H9 (cell line): ENCODE measurements around the gene NIPSNAP2. TPM values are rescaled to one million over a fixed set of nuclear protein-coding genes. Genes with fewer than 3 reads are reported as not detected.

Source experiments
- DNase-seq: peaks from one replicate; pipeline ENCODE4 v3.0.0-alpha.2; 2017
- H2AFZ ChIP-seq: one replicate; pipeline ENCODE4 v1.6.1; 2013; ENCODE audit warnings: mild to moderate bottlenecking, low read length, control low read depth, moderate library complexity
- H2AK5ac ChIP-seq: 2 replicates; pipeline ENCODE4 v1.6.1; 2013; ENCODE audit warnings: low read length, control low read depth, mixed read lengths; ENCODE audit not compliant: insufficient read length
- H2BK120ac ChIP-seq: one replicate; pipeline ENCODE4 v1.6.1; 2013; ENCODE audit warnings: low read depth, mild to moderate bottlenecking, low read length, control low read depth, inconsistent platforms; ENCODE audit not compliant: poor library complexity, severe bottlenecking
- H2BK12ac ChIP-seq: 2 replicates; pipeline ENCODE4 v1.6.1; 2013; ENCODE audit warnings: low read length, control low read depth, mixed read lengths, low read depth; ENCODE audit not compliant: insufficient read length
- H2BK15ac ChIP-seq: 2 replicates; pipeline ENCODE4 v1.6.1; 2013; ENCODE audit warnings: low read depth, low read length, control low read depth
- H2BK20ac ChIP-seq: one replicate; pipeline ENCODE4 v1.6.1; 2013; ENCODE audit warnings: low read depth, mild to moderate bottlenecking, low read length, control low read depth, inconsistent platforms; ENCODE audit not compliant: poor library complexity, severe bottlenecking
- H2BK5ac ChIP-seq: 2 replicates; pipeline ENCODE4 v1.6.1; 2013; ENCODE audit warnings: low read length, control low read depth, mixed read lengths; ENCODE audit not compliant: insufficient read length
- H3K14ac ChIP-seq: 2 replicates; pipeline ENCODE4 v1.6.1; 2013; ENCODE audit warnings: low read length, control low read depth; ENCODE audit not compliant: insufficient read depth
- H3K18ac ChIP-seq: 2 replicates; pipeline ENCODE4 v1.6.1; 2013; ENCODE audit warnings: low read depth, mild to moderate bottlenecking, mixed read lengths, low read length, control low read depth; ENCODE audit not compliant: insufficient read length
- H3K23ac ChIP-seq: 2 replicates; pipeline ENCODE4 v1.6.1; 2013; ENCODE audit warnings: low read length, control low read depth, mixed read lengths, low read depth; ENCODE audit not compliant: insufficient read length
- H3K23me2 ChIP-seq: 2 replicates; pipeline ENCODE4 v1.6.1; 2013; ENCODE audit warnings: low read depth, mild to moderate bottlenecking, mixed read lengths, low read length, control low read depth; ENCODE audit not compliant: insufficient read length, poor library complexity, severe bottlenecking
- H3K27ac ChIP-seq: 2 replicates; pipeline ENCODE4 v1.5.1; 2013; ENCODE audit warnings: low read length, control low read depth, mixed read lengths, low read depth; ENCODE audit not compliant: insufficient read length
- H3K27me3 ChIP-seq: 2 replicates; pipeline ENCODE4 v1.6.1; 2013; ENCODE audit warnings: low read length, control low read depth, inconsistent platforms; ENCODE audit not compliant: insufficient read depth
- H3K4ac ChIP-seq: 2 replicates; pipeline ENCODE4 v1.6.1; 2013; ENCODE audit warnings: low read depth, mild to moderate bottlenecking, control low read depth, inconsistent platforms, low read length, moderate library complexity
- H3K4me1 ChIP-seq: 2 replicates; pipeline ENCODE4 v1.6.1; 2013; ENCODE audit warnings: low read length, control low read depth, inconsistent platforms; ENCODE audit not compliant: insufficient read depth
- H3K4me2 ChIP-seq: 2 replicates; pipeline ENCODE4 v1.6.1; 2013; ENCODE audit warnings: low read length, control low read depth, mixed read lengths; ENCODE audit not compliant: insufficient read length, insufficient read depth
- H3K56ac ChIP-seq: 2 replicates; pipeline ENCODE4 v1.6.1; 2013; ENCODE audit warnings: low read depth, mild to moderate bottlenecking, mixed read lengths, low read length, control low read depth; ENCODE audit not compliant: insufficient read length
- H3K79me1 ChIP-seq: 2 replicates; pipeline ENCODE4 v1.6.1; 2013; ENCODE audit warnings: low read depth, mild to moderate bottlenecking, moderate library complexity, low read length, control low read depth, inconsistent platforms; ENCODE audit not compliant: insufficient read depth, poor library complexity, severe bottlenecking
- H3K79me2 ChIP-seq: 2 replicates; pipeline ENCODE4 v1.6.1; 2013; ENCODE audit warnings: low read length, control low read depth, inconsistent platforms; ENCODE audit not compliant: insufficient read depth
- H3K9ac ChIP-seq: 2 replicates; pipeline ENCODE4 v1.6.1; 2013; ENCODE audit warnings: low read length, control low read depth, mixed read lengths; ENCODE audit not compliant: insufficient read length; ENCODE audit errors: extremely low read depth
- H3K9me3 ChIP-seq: one replicate; pipeline ENCODE4 v1.6.1; 2013; ENCODE audit warnings: low read depth, low read length, inconsistent platforms; ENCODE audit not compliant: control insufficient read depth
- H3T11ph ChIP-seq: one replicate; pipeline ENCODE4 v1.6.1; 2013; ENCODE audit warnings: mild to moderate bottlenecking, low read length, control low read depth, inconsistent platforms
- H4K20me1 ChIP-seq: one replicate; pipeline ENCODE4 v1.6.1; 2013; ENCODE audit not compliant: control insufficient read depth, insufficient read length, insufficient read depth
- H4K5ac ChIP-seq: 2 replicates; pipeline ENCODE4 v1.6.1; 2013; ENCODE audit warnings: low read depth, mild to moderate bottlenecking, mixed read lengths, low read length, control low read depth; ENCODE audit not compliant: insufficient read length
- H4K8ac ChIP-seq: replicated peaks from 2 replicates; pipeline ENCODE4 v1.6.1; 2013; ENCODE audit warnings: low read length, control low read depth, mixed read lengths, low read depth; ENCODE audit not compliant: insufficient read length
- H4K91ac ChIP-seq: 2 replicates; pipeline ENCODE4 v1.6.1; 2013; ENCODE audit warnings: low read depth, mild to moderate bottlenecking, moderate library complexity, mixed read lengths, low read length, control low read depth; ENCODE audit not compliant: insufficient read length
- H3K27ac Mint-ChIP-seq, 3 experiments: 2 replicates in 2 of 3; 3 replicates in 1 of 3; pipeline ENCODE4 v1.8.0; 2020 to 2021; ENCODE audit warnings: mixed read lengths in 3 of 3, mild to moderate bottlenecking in 1 of 3, moderate library complexity in 1 of 3
- H3K27me3 Mint-ChIP-seq: 2 replicates; pipeline ENCODE4 v1.8.0; 2021; ENCODE audit warnings: low read depth, mild to moderate bottlenecking, moderate library complexity, mixed read lengths
- H3K36me3 Mint-ChIP-seq, 3 experiments: 2 replicates in 2 of 3; 3 replicates in 1 of 3; pipeline ENCODE4 v1.8.0; 2020 to 2021; ENCODE audit warnings: low read depth in 3 of 3, mixed read lengths in 3 of 3; ENCODE audit not compliant: insufficient read depth in 1 of 3
- H3K4me1 Mint-ChIP-seq, 2 experiments: 2 replicates each; pipeline ENCODE4 v1.8.0; 2020; ENCODE audit warnings: mixed read lengths in 2 of 2
- H3K4me3 Mint-ChIP-seq, 2 experiments: 2 replicates in 1 of 2; 3 replicates in 1 of 2; pipeline ENCODE4 v1.8.0; 2020 to 2021; ENCODE audit warnings: mild to moderate bottlenecking in 2 of 2, mixed read lengths in 2 of 2, moderate library complexity in 1 of 2
- H3K9me3 Mint-ChIP-seq, 2 experiments: 2 replicates in 1 of 2; 3 replicates in 1 of 2; pipeline ENCODE4 v1.8.0; 2020; ENCODE audit warnings: mild to moderate bottlenecking in 2 of 2, mixed read lengths in 2 of 2, moderate library complexity in 1 of 2
- CTCF ChIP-seq: fragments of 200-600 bp; sonication (generic); conservative IDR thresholded peaks from 3 replicates; pipeline ENCODE4 v1.8.0; 2021; ENCODE audit warnings: antibody characterized with exemption, mild to moderate bottlenecking
- WGBS: extraction: QIAGEN DNeasy Blood & Tissue Kit; methylation state at CpG from one replicate; pipeline ENCODE4 v1.1.7; 2013; ENCODE audit warnings: missing lambda C conversion rate, low lambda C conversion rate, mixed read lengths; ENCODE audit not compliant: insufficient read length; ENCODE audit errors: extremely low coverage; 5-methylcytosine and 5-hydroxymethylcytosine counted together
- total RNA-seq: library from RNA; stranded (reverse); gene quantifications from 2 replicates; pipeline ENCODE4 v1.2.1, GENCODE V29; 2021

Gene NIPSNAP2
- total RNA-seq, 1 experiment from 2014 or later, result 40.7 TPM

GRCh38 chr7:56003749-56004148, 39.4 kb downstream of the NIPSNAP2 start:
- Histone ChIP-seq H4K8ac (no peak overlapping the region), H2BK20ac (no peak overlapping the region), H2BK12ac (no peak overlapping the region), H3K79me2 (no peaks in the 10 kb centered on the region), H3K27me3 (no peaks in the 10 kb centered on the region), H2BK15ac (no peak overlapping the region), H4K91ac (no peak overlapping the region), H3K23ac (no peak overlapping the region), H3K23me2 (no peaks in the 10 kb centered on the region), H3K4ac (no peak overlapping the region), H4K20me1 (no peaks in the 10 kb centered on the region), H3K18ac (no peak overlapping the region), H2BK5ac (no peak overlapping the region), H3K4me2 (no peak overlapping the region), H3T11ph (no peak overlapping the region), H3K4me1 (no peaks in the 10 kb centered on the region), H2AK5ac (no peak overlapping the region), H4K5ac (no peak overlapping the region), H2BK120ac (no peak overlapping the region), H3K27ac (no peak overlapping the region), H3K9me3 (no peaks in the 10 kb centered on the region), H3K79me1 (no peaks in the 10 kb centered on the region), H3K56ac (no peak overlapping the region), H3K9ac (no peak overlapping the region), H3K14ac (no peak overlapping the region), H2AFZ (no peak overlapping the region)
- no peaks in the 10 kb centered on the region for H3K9me3 Mint-ChIP-seq
- peaks cover 2 to 13% (median 3%) of the 10 kb centered on the region in 3 experiments; a peak in 4 of 7 replicates for H3K36me3 Mint-ChIP-seq
- H3K4me3 Mint-ChIP-seq, result no peak overlapping the region
- DNase-seq, result no peak
- H3K27me3 Mint-ChIP-seq, result no peaks in the 10 kb centered on the region
- H3K27ac Mint-ChIP-seq, result peak overlapping the region in 1 of 3 experiments; percentile 35; a peak in 1 of 7 replicates
- no peak for TF ChIP-seq CTCF
- H3K4me1 Mint-ChIP-seq, result no peaks in the 10 kb centered on the region
- no CpG with 5 or more reads among the region's 4 CpGs for WGBS
